OCI-LY3 (cell line): ENCODE measurements around the gene CAV2.

Experiments used
- H2AFZ ChIP-seq: fragments of 200-600, 300-600 bp; shearing (Covaris generic); 2 replicates; pipeline ENCODE4 v1.6.0; 2014; ENCODE audit warnings: antibody characterized with exemption, low read depth, low read length
- H3K27ac ChIP-seq: fragments of 200-600, 300-600 bp; sonication (generic); 2 replicates; pipeline ENCODE4 v1.5.1; 2014; ENCODE audit warnings: mild to moderate bottlenecking, low read length, moderate library complexity, mixed read lengths
- H3K27me3 ChIP-seq: fragments of 200-600, 300-600 bp; sonication (generic); 2 replicates; pipeline ENCODE4 v1.6.1; 2014; ENCODE audit warnings: low read depth, low read length, mixed read lengths
- H3K36me3 ChIP-seq: fragments of 200-600, 300-600 bp; sonication (generic); replicated peaks from 2 replicates; pipeline ENCODE3; 2014; ENCODE audit warnings: low read depth, low read length, mixed read lengths
- H3K4me1 ChIP-seq: fragments of 300-600, 200-600 bp; sonication (generic); 2 replicates; pipeline ENCODE4 v1.6.1; 2014; ENCODE audit warnings: low read length, mixed read lengths
- H3K4me2 ChIP-seq: fragments of 200-600, 300-600 bp; sonication (generic); 2 replicates; pipeline ENCODE4 v1.6.1; 2014; ENCODE audit warnings: low read length, mixed read lengths
- H3K4me3 ChIP-seq: fragments of 300-600, 200-600 bp; sonication (generic); 2 replicates; pipeline ENCODE4 v1.5.1; 2014; ENCODE audit warnings: antibody characterized with exemption, mild to moderate bottlenecking, low read length, moderate library complexity
- H3K79me2 ChIP-seq: fragments of 300-600, 200-600 bp; shearing (Covaris generic); 2 replicates; pipeline ENCODE4 v1.6.1; 2014; ENCODE audit warnings: mild to moderate bottlenecking, low read length, mixed read lengths
- H3K9ac ChIP-seq: fragments of 300-600, 200-600 bp; shearing (Covaris generic); 2 replicates; pipeline ENCODE4 v1.6.0; 2014; ENCODE audit warnings: mild to moderate bottlenecking, low read length, moderate library complexity
- H3K9me3 ChIP-seq: fragments of 200-600, 300-600 bp; shearing (Covaris generic); 2 replicates; pipeline ENCODE4 v1.6.1; 2014; ENCODE audit warnings: low read length, mixed read lengths; ENCODE audit not compliant: insufficient read depth
- H4K20me1 ChIP-seq: fragments of 200-600, 300-600 bp; sonication (generic); 2 replicates; pipeline ENCODE4 v1.6.1; 2016; ENCODE audit warnings: low read length, mixed read lengths; ENCODE audit not compliant: insufficient read depth
- CTCF ChIP-seq: fragments of 200-600, 300-600 bp; sonication (generic); IDR thresholded peaks from 2 replicates; pipeline ENCODE4 v1.5.1; 2014; ENCODE audit warnings: antibody characterized with exemption, low read length, low read depth
- EZH2phosphoT487 ChIP-seq: fragments of 200-600 bp; shearing (Covaris generic); IDR thresholded peaks from 2 replicates; pipeline ENCODE4 v1.6.1; 2018; ENCODE audit warnings: antibody characterized with exemption, mixed run types, low read depth

CAV2 gene

GRCh38 chr7:116546916-116547315 is 47.4 kb downstream of the CAV2 start:
- Histone ChIP-seq H2AFZ (no peak overlapping the region), H3K4me1 (peaks cover 28% of the 10 kb centered on the region), H3K27me3 (no peaks in the 10 kb centered on the region), H3K4me2 (no peak overlapping the region), H4K20me1 (no peaks in the 10 kb centered on the region), H3K27ac (no peak overlapping the region), H3K9ac (no peak overlapping the region), H3K36me3 (peaks cover 6% of the 10 kb centered on the region), H3K9me3 (no peaks in the 10 kb centered on the region), H3K79me2 (no peaks in the 10 kb centered on the region), H3K4me3 (no peak overlapping the region)
- TF ChIP-seq CTCF (no peak), EZH2phosphoT487 (no peak)

- TF ChIP-seq CTCF (no peak), EZH2phosphoT487 (no peak)
- Histone ChIP-seq H3K9ac (no peak overlapping the region), H3K36me3 (peaks cover 11% of the 10 kb centered on the region), H3K4me2 (no peak overlapping the region), H2AFZ (no peak overlapping the region), H3K27ac (no peak overlapping the region), H3K79me2 (no peaks in the 10 kb centered on the region), H4K20me1 (no peaks in the 10 kb centered on the region), H3K27me3 (no peaks in the 10 kb centered on the region), H3K4me1 (peaks cover 32% of the 10 kb centered on the region), H3K9me3 (no peaks in the 10 kb centered on the region), H3K4me3 (no peak overlapping the region)
Observed at GRCh38 chr7:116547347-116547746, 47.8 kb downstream of the CAV2 start.

- H3K79me2 ChIP-seq = no peaks in the 10 kb centered on the region
- H4K20me1 ChIP-seq = no peaks in the 10 kb centered on the region
- no peaks in the 10 kb centered on the region for H3K9me3 ChIP-seq
- H3K4me3 ChIP-seq = no peak overlapping the region
- H3K36me3 ChIP-seq = peaks cover 16% of the 10 kb centered on the region
- no peak overlapping the region for H2AFZ ChIP-seq
- H3K27ac ChIP-seq = no peak overlapping the region
- peaks cover 36% of the 10 kb centered on the region for H3K4me1 ChIP-seq
- peak overlapping the region; percentile 40 for H3K4me2 ChIP-seq
- no peak overlapping the region for H3K9ac ChIP-seq
- H3K27me3 ChIP-seq = no peaks in the 10 kb centered on the region
- TF ChIP-seq CTCF (no peak), EZH2phosphoT487 (no peak)
Observed at GRCh38 chr7:116548506-116548905, 49.0 kb downstream of the CAV2 start.

- H3K4me1 ChIP-seq = peaks cover 36% of the 10 kb centered on the region
- H3K36me3 ChIP-seq = peaks cover 16% of the 10 kb centered on the region
- no peak overlapping the region for H2AFZ ChIP-seq
- no peaks in the 10 kb centered on the region for H4K20me1 ChIP-seq
- no peaks in the 10 kb centered on the region for H3K27me3 ChIP-seq
- no peak overlapping the region for H3K4me2 ChIP-seq
- no peak overlapping the region for H3K9ac ChIP-seq
- no peak overlapping the region for H3K4me3 ChIP-seq
- H3K27ac ChIP-seq = no peak overlapping the region
- no peaks in the 10 kb centered on the region for H3K79me2 ChIP-seq
- no peak for TF ChIP-seq EZH2phosphoT487
- H3K9me3 ChIP-seq = no peaks in the 10 kb centered on the region
Observed at GRCh38 chr7:116549370-116549769, 49.8 kb downstream of the CAV2 start.

- Histone ChIP-seq H3K27ac (peak overlapping the region; percentile 6; the same call in 1 of the 2 replicates), H3K27me3 (no peaks in the 10 kb centered on the region), H3K4me1 (peaks cover 36% of the 10 kb centered on the region), H3K9me3 (no peaks in the 10 kb centered on the region), H3K36me3 (peaks cover 16% of the 10 kb centered on the region), H3K4me2 (peak overlapping the region; percentile 37), H3K9ac (no peak overlapping the region), H3K4me3 (no peak overlapping the region), H3K79me2 (no peaks in the 10 kb centered on the region), H4K20me1 (no peaks in the 10 kb centered on the region), H2AFZ (peak overlapping the region; percentile 10; the same call in 1 of the 2 replicates)
- TF ChIP-seq EZH2phosphoT487 (no peak), CTCF (no peak)
Observed at GRCh38 chr7:116551692-116552091, 52.2 kb downstream of the CAV2 start.
